ENCODE results near the gene CFAP299.

DNA sequence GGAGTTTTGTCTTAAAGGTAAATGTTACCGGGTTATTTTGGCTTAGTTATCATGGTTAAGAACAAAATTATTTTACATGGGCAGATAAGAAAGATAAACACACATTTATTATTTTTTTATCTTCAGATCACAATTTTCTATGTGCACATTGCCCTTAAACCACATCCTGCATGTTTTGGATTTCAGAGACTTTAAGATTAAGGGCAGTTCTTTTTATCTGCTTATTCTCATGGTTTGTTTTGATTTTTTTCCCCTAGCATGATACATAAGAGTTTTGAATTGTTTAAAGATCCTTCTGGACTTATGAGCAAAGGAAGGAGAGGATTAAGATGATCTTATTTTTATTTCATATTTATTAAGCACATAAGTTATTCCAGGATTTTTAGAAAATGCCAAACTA, 504.9 kb downstream of the CFAP299 start:
- TF ChIP-seq POLR2AphosphoS5 (IDR thresholded peaks at IDR 0.05) (no peak), POLR2A (IDR thresholded peaks at IDR 0.05) (no peak)
